Gastroesophageal sphincter (tissue), 4 donors: ENCODE data around the gene HTR7. TPM values are rescaled to one million over a fixed set of nuclear protein-coding genes. Genes with fewer than 3 reads are reported as not detected.

Experiments
- ATAC-seq: fragments of 150-250 bp; one replicate; pipeline ENCODE4 v1.9.1; 2016; ENCODE audit warnings: mild to moderate bottlenecking, moderate library complexity
- H3K27ac ChIP-seq, 4 donors: fragments of 200-600 bp; sonication (generic) in 3 of 4; 1 replicate in 3 of 4; 2 replicates in 1 of 4; pipeline ENCODE4 v1.5.1; 2016 to 2019
- H3K27me3 ChIP-seq: fragments of 200-600 bp; sonication (generic); one replicate; pipeline ENCODE4 v1.5.1; 2019
- H3K36me3 ChIP-seq, 2 donors: fragments of 200-600 bp; sonication (generic); one replicate each; pipeline ENCODE4 v1.5.1; 2019; ENCODE audit warnings: control low read depth in 1 of 2
- H3K4me1 ChIP-seq, 3 donors: fragments of 200-600 bp; sonication (generic); 1 replicate in 2 of 3; 2 replicates in 1 of 3; pipeline ENCODE4 v1.5.1; 2016 to 2019; ENCODE audit warnings: control low read depth in 2 of 3
- H3K4me3 ChIP-seq, 2 donors: fragments of 200-600 bp; sonication (generic); one replicate each; pipeline ENCODE4 v1.5.1; 2019; ENCODE audit warnings: mild to moderate bottlenecking in 1 of 2, moderate library complexity in 1 of 2
- H3K9me3 ChIP-seq, 3 donors: fragments of 200-600 bp; sonication (generic); one replicate each; pipeline ENCODE4 v1.5.1; 2017 to 2019; ENCODE audit warnings: control low read depth in 2 of 3
- EP300 ChIP-seq: sonication (generic); formaldehyde crosslinking; IDR thresholded peaks from one replicate; pipeline ENCODE4 v1.6.1; 2017; ENCODE audit warnings: antibody characterized with exemption, mild to moderate bottlenecking
- POLR2A ChIP-seq, 2 donors: fragments of 450-650 bp; IDR thresholded peaks; one replicate each; pipeline ENCODE4 v1.6.1; 2017; ENCODE audit warnings: antibody characterized with exemption in 2 of 2, mild to moderate bottlenecking in 2 of 2, moderate library complexity in 1 of 2
- POLR2AphosphoS5 ChIP-seq: sonication (generic); formaldehyde crosslinking; IDR thresholded peaks from one replicate; pipeline ENCODE4 v1.6.1; 2017; ENCODE audit warnings: antibody characterized with exemption
- WGBS, 2 donors: methylation state at CpG; one replicate each; pipeline ENCODE4 v1.1.5; 2018; ENCODE audit warnings: low coverage in 1 of 2; 5-methylcytosine and 5-hydroxymethylcytosine counted together
- small RNA-seq, 4 donors: library from RNA; depleted of rRNA; stranded (forward); fragments of <200 nt; gene quantifications; one replicate each; pipeline ENCODE3, GENCODE V24; 2016
- total RNA-seq, 4 donors: library from RNA; depleted of rRNA; stranded (reverse); fragments of >200 nt; gene quantifications; one replicate each; pipeline ENCODE4 v1.1.0, GENCODE V29; 2016
- TF ChIP-seq, protein P1 (sequence below), 4 experiments: fragments of 200-600 bp in 2 of 4; fragments of 450-650 bp in 2 of 4; sonication (generic) in 1 of 4; IDR thresholded peaks; one replicate each; pipeline ENCODE4 v1.5.1; 2017 to 2019; ENCODE audit warnings: antibody characterized with exemption in 4 of 4, mild to moderate bottlenecking in 2 of 4, moderate library complexity in 2 of 4

HTR7 gene
- total RNA-seq, 4 donors from 2014 or later: 0.19 to 7.9 (median 0.41) TPM

DNA sequence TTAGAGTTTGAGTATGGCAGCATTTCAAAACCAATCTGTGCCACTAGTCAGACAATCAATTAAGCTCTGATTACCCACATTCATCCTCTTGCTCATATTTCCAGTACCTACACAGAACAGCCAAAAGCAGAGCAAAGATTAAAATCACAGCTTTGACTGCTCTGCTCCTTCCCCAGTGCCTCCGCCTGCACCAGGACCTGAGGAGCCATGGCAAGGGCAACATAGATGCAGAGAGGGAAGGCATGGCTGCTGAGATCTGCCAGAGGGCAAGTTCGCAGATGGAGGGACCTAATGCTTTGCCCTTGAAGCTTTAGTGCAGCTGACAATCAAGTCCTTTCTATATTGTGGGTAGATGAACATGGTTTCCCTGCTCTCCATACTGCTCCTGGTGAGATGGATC lies 148.1 kb downstream of the HTR7 start:
- TF ChIP-seq POLR2AphosphoS5: no peak
- TF ChIP-seq, protein P1, sequence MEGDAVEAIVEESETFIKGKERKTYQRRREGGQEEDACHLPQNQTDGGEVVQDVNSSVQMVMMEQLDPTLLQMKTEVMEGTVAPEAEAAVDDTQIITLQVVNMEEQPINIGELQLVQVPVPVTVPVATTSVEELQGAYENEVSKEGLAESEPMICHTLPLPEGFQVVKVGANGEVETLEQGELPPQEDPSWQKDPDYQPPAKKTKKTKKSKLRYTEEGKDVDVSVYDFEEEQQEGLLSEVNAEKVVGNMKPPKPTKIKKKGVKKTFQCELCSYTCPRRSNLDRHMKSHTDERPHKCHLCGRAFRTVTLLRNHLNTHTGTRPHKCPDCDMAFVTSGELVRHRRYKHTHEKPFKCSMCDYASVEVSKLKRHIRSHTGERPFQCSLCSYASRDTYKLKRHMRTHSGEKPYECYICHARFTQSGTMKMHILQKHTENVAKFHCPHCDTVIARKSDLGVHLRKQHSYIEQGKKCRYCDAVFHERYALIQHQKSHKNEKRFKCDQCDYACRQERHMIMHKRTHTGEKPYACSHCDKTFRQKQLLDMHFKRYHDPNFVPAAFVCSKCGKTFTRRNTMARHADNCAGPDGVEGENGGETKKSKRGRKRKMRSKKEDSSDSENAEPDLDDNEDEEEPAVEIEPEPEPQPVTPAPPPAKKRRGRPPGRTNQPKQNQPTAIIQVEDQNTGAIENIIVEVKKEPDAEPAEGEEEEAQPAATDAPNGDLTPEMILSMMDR (IDR thresholded peaks at IDR 0.05): no peak
- no peak for TF ChIP-seq POLR2A (IDR thresholded peaks at IDR 0.05)
- no peak for ATAC-seq
- WGBS, 2 donors: 100% methylated on average over 1 of the region's 2 CpGs; no CpG with 5 or more reads in 1 of the 2 donors
- no peaks in the 10 kb centered on the region for H3K4me1 ChIP-seq
- H3K9me3 ChIP-seq: no peaks in the 10 kb centered on the region
- H3K27me3 ChIP-seq: no peaks in the 10 kb centered on the region
- no peak overlapping the region for H3K4me3 ChIP-seq
- no peak overlapping the region for H3K27ac ChIP-seq
- H3K36me3 ChIP-seq: no peaks in the 10 kb centered on the region

DNA sequence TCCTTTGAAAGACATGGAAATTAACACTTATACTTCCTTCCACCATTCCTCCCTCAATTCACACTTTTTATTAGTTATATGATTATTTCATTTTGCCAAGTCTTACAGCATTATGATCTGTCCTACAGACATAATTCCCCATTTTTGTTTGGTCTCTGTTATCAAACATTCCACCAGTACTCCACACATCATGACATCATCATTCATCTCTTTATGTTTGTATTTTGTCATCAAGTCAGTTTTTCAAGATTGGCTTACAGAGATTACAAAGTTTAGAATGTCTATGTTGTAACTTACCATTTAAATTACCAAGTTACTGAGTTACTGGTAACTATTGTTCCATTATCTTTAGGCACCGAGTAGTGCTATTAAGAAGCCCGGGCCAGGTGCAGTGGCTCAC lies 150.2 kb downstream of the HTR7 start:
- H3K27ac ChIP-seq: no peak overlapping the region
- WGBS, 2 donors: 92 to 94% methylated on average over 2 of the region's 2 CpGs
- H3K4me3 ChIP-seq: no peak overlapping the region
- TF ChIP-seq POLR2AphosphoS5 (no peak), EP300 (no peak), POLR2A (IDR thresholded peaks at IDR 0.05) (no peak)
- TF ChIP-seq, protein P1 (IDR thresholded peaks at IDR 0.05): no peak
- no peaks in the 10 kb centered on the region for H3K4me1 ChIP-seq
- ATAC-seq: no peak
- H3K9me3 ChIP-seq: no peaks in the 10 kb centered on the region
- H3K27me3 ChIP-seq: no peaks in the 10 kb centered on the region
- H3K36me3 ChIP-seq: no peaks in the 10 kb centered on the region

DNA sequence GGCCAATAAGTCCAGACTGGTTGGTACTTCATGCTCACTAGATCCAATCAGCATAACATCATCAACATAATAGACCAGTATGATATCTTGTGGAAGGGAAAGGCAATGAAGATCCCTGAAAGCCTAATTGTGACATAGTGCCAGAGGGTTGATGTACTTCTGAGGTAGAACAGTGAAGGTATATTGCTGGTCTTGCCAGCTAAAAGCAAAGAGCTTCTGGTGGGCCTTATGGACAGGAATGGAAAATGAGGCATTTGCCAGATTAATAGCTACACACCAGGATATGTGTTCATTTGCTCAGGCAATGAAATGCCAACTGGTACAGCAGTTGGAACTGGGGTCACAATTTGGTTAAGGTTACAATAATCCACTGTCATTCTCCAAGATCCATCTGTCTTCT lies 156.4 kb downstream of the HTR7 start:
- TF ChIP-seq, protein P1 (IDR thresholded peaks at IDR 0.05): no peak
- no peak for TF ChIP-seq EP300
- no peak for TF ChIP-seq POLR2AphosphoS5
- TF ChIP-seq POLR2A (IDR thresholded peaks at IDR 0.05): no peak
- no peaks in the 10 kb centered on the region for H3K27me3 ChIP-seq
- H3K27ac ChIP-seq: no peak overlapping the region
- H3K9me3 ChIP-seq: no peaks in the 10 kb centered on the region
- no peak for ATAC-seq
- H3K36me3 ChIP-seq: no peaks in the 10 kb centered on the region
- H3K4me1 ChIP-seq: no peaks in the 10 kb centered on the region
- no peak overlapping the region for H3K4me3 ChIP-seq

DNA sequence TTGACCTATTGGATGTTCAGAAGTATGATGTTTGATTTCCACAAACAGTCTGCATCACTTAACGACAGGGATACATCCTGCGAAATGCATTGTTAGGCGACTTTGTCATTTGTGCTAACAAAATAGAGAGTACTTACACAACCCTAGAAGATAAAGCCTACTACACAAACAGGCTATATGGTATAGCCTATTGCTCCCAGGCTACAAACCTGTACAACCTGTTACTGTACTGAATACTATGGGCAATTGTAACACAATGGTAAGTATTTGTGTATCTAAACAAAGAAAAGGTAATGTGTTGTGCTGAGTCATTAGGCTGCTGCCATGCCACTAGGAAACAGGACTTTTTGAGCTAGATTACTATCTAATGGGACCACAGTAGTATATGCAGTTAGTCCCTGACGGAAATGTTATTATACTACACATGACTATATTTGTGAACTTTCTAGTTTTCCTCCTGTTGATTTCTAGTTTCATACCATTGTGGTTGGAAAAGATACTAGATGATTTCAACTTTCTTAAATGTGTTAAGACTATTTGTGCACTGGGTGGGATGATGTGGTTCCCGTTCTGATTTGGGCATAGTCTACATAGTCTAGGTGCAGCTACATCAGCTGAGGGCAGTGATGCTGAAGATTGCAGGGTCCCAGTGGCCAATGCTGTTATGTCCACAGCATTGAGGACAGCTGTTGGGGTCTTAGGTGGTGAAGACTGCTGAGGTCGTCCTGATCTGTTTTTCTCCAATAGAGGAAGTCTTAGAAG lies 161.7 kb downstream of the HTR7 start:
- whole genome bisulfite sequencing, 2 donors: 30 to 51% methylated on average over 3 to 4 of the region's 6 CpGs
- Histone ChIP-seq H3K4me1 (no peaks in the 10 kb centered on the region), H3K4me3 (no peak overlapping the region), H3K9me3 (no peaks in the 10 kb centered on the region), H3K36me3 (no peaks in the 10 kb centered on the region), H3K27ac (no peak overlapping the region), H3K27me3 (no peaks in the 10 kb centered on the region)
- no peak for ATAC-seq
- TF ChIP-seq POLR2A (IDR thresholded peaks at IDR 0.05): no peak
- TF ChIP-seq, protein P1 (IDR thresholded peaks at IDR 0.05): no peak
- TF ChIP-seq POLR2AphosphoS5: no peak
- no peak for TF ChIP-seq EP300

Small RNA genes lying within 50 kb of the gene (small RNA-seq; reads per million reads assigned to genes)
- 0 reads per million in 4 donors for gene RF00019

Other genes starting within 250 kb of the HTR7 start
- 10 to 100 TPM; 25.0 to 44.2 (median 30.8) TPM for gene RPP30, start 13.9 kb upstream of the HTR7 start, total RNA-seq
- gene ANKRD1, start 63.0 kb upstream of the HTR7 start, total RNA-seq: not detected